HEK293 (cell line): Measurements from ENCODE around the gene CXCL1.

Experiments used
- CTCF ChIA-PET: fragments of 350-600 bp; formaldehyde crosslinking; extraction: SDS; loops from one replicate; lab custom pipeline; 2021; ENCODE audit warnings: antibody characterized with exemption; lab: Yijun Ruan, JAX
- POLR2A ChIA-PET: fragments of 300-600 bp; formaldehyde crosslinking; extraction: SDS; loops from one replicate; lab custom pipeline; 2020; ENCODE audit warnings: antibody characterized with exemption, inconsistent platforms; lab: Yijun Ruan, JAX
- H3K27ac ChIP-seq: fragments of 200-500 bp; sonication (Bioruptor generic); 2 replicates; pipeline ENCODE4 v1.5.1; 2014; ENCODE audit warnings: low read depth, low read length, control low read depth, inconsistent platforms; ENCODE audit errors: extremely low read depth
- H3K36me3 ChIP-seq, 2 experiments: fragments of 200-500 bp in 1 of 2; sonication (Bioruptor generic) in 1 of 2; 1 replicate in 1 of 2; 2 replicates in 1 of 2; pipeline ENCODE4 v1.5.1; 2014 to 2017; ENCODE audit warnings: inconsistent platforms in 2 of 2, low read length in 2 of 2; ENCODE audit not compliant: control insufficient read depth in 2 of 2, insufficient read depth in 1 of 2
- H3K4me1 ChIP-seq: fragments of 200-500 bp; sonication (Bioruptor generic); 2 replicates; pipeline ENCODE4 v1.5.1; 2014; ENCODE audit warnings: mild to moderate bottlenecking, low read length, inconsistent platforms; ENCODE audit not compliant: control insufficient read depth, insufficient read depth
- H3K4me3 ChIP-seq: 2 replicates; pipeline ENCODE4 v1.5.1; 2011; ENCODE audit warnings: low read depth, mild to moderate bottlenecking, control low read depth, low read length, moderate library complexity
- H3K9me3 ChIP-seq: fragments of 200-500 bp; sonication (Bioruptor generic); 2 replicates; pipeline ENCODE4 v1.5.1; 2014; ENCODE audit warnings: low read depth, low read length, inconsistent platforms; ENCODE audit not compliant: control insufficient read depth, insufficient read depth
- BCL6B ChIP-seq: fragments of 450-650 bp; formaldehyde crosslinking; IDR thresholded peaks from 2 replicates; pipeline ENCODE4 v1.5.1; 2017; ENCODE audit warnings: missing biosample characterization, missing genetic modification characterization
- GFI1B ChIP-seq: fragments of 450-650 bp; formaldehyde crosslinking; IDR thresholded peaks from 2 replicates; pipeline ENCODE4 v1.5.1; 2016; ENCODE audit warnings: missing biosample characterization, missing genetic modification characterization
- KLF10 ChIP-seq: fragments of 450-650 bp; IDR thresholded peaks from 2 replicates; pipeline ENCODE4 v1.5.1; 2018; ENCODE audit warnings: missing biosample characterization, mild to moderate bottlenecking, missing genetic modification characterization
- OSR2 ChIP-seq: fragments of 450-650 bp; formaldehyde crosslinking; IDR thresholded peaks from 2 replicates; pipeline ENCODE4 v1.5.1; 2016; ENCODE audit warnings: missing biosample characterization, missing genetic modification characterization
- SP2 ChIP-seq: fragments of 450-650 bp; formaldehyde crosslinking; IDR thresholded peaks from 2 replicates; pipeline ENCODE4 v1.5.1; 2016; ENCODE audit warnings: missing biosample characterization, missing genetic modification characterization
- TRIM28 ChIP-seq: IDR thresholded peaks from 2 replicates; pipeline ENCODE4 v1.6.1; 2011; ENCODE audit warnings: low read length, control low read depth, borderline replicate concordance
- ZNF10 ChIP-seq: fragments of 450-650 bp; formaldehyde crosslinking; IDR thresholded peaks from 2 replicates; pipeline ENCODE4 v1.5.1; 2017; ENCODE audit warnings: missing biosample characterization, missing genetic modification characterization
- ZNF169 ChIP-seq: fragments of 450-650 bp; formaldehyde crosslinking; IDR thresholded peaks from 2 replicates; pipeline ENCODE4 v1.5.1; 2016; ENCODE audit warnings: missing biosample characterization, missing genetic modification characterization
- ZNF19 ChIP-seq: fragments of 450-650 bp; formaldehyde crosslinking; IDR thresholded peaks from 2 replicates; pipeline ENCODE4; 2016; ENCODE audit warnings: missing biosample characterization, missing genetic modification characterization, low read depth
- ZNF26 ChIP-seq: fragments of 450-650 bp; formaldehyde crosslinking; IDR thresholded peaks from 2 replicates; pipeline ENCODE4 v1.5.1; 2016; ENCODE audit warnings: missing biosample characterization, missing genetic modification characterization
- ZNF366 ChIP-seq: fragments of 450-650 bp; formaldehyde crosslinking; conservative IDR thresholded peaks from 2 replicates; pipeline ENCODE4 v1.5.1; 2016; ENCODE audit warnings: missing biosample characterization, missing genetic modification characterization
- ZNF449 ChIP-seq: fragments of 450-650 bp; formaldehyde crosslinking; IDR thresholded peaks from 2 replicates; pipeline ENCODE4 v1.5.1; 2017; ENCODE audit warnings: missing biosample characterization, mild to moderate bottlenecking, missing genetic modification characterization, moderate library complexity
- ZNF768 ChIP-seq: fragments of 450-650 bp; formaldehyde crosslinking; IDR thresholded peaks from 2 replicates; pipeline ENCODE4 v1.5.1; 2018; ENCODE audit warnings: missing biosample characterization, mild to moderate bottlenecking, missing genetic modification characterization
- ZNF777 ChIP-seq: fragments of 450-650 bp; formaldehyde crosslinking; IDR thresholded peaks from 2 replicates; pipeline ENCODE4 v1.5.1; 2017; ENCODE audit warnings: missing biosample characterization, missing genetic modification characterization, borderline replicate concordance
- ZNF785 ChIP-seq: fragments of 450-650 bp; formaldehyde crosslinking; IDR thresholded peaks from 2 replicates; pipeline ENCODE4 v1.5.1; 2016; ENCODE audit warnings: missing biosample characterization, missing genetic modification characterization
- ZNF837 ChIP-seq: fragments of 450-650 bp; formaldehyde crosslinking; IDR thresholded peaks from 2 replicates; pipeline ENCODE4 v1.5.1; 2016; ENCODE audit warnings: missing biosample characterization, missing genetic modification characterization
- ZNF843 ChIP-seq: fragments of 450-650 bp; formaldehyde crosslinking; IDR thresholded peaks from 2 replicates; pipeline ENCODE4 v1.5.1; 2016; ENCODE audit warnings: missing biosample characterization, missing genetic modification characterization

The CXCL1 gene

GRCh38 chr4:73841243-73841925 is 27.8 kb upstream of the CXCL1 start (continued):
- TF ChIP-seq BCL6B (tag by site-specific recombination) = no peak
- no peak for TF ChIP-seq ZNF10 (tag by site-specific recombination)
- TF ChIP-seq ZNF785 (tag by site-specific recombination) = no peak
- TF ChIP-seq, all 188 proteins: peak for 0

- H3K27ac ChIP-seq = no peak overlapping the region
- CTCF ChIA-PET = interaction anchor here (0.6 kb wide), 1 partner anchor 515 kb away, joined by 3 read pairs; no protein-coding TSS in a partner anchor
- TF ChIP-seq ZNF26 = no peak
- no peak for TF ChIP-seq OSR2 (tag by site-specific recombination)
- TF ChIP-seq GFI1B (tag by site-specific recombination) = no peak
- no peak for TF ChIP-seq SP2
Observed at GRCh38 chr4:73842696-73843095, 26.5 kb upstream of the CXCL1 start.

GRCh38 chr4:73843369-73843768 is 25.8 kb upstream of the CXCL1 start:
- CTCF ChIA-PET = interaction anchor here (0.6 kb wide), 1 partner anchor 515 kb away, joined by 3 read pairs; no protein-coding TSS in a partner anchor
- TF ChIP-seq ZNF366 (tag by site-specific recombination) (no peak), KLF10 (tag by site-specific recombination) (no peak), ZNF837 (tag by site-specific recombination) (no peak)
- POLR2A ChIA-PET = no interaction called here

More at GRCh38 chr4:73842696-73843095, 26.5 kb upstream of the CXCL1 start:
- Histone ChIP-seq H3K4me3 (no peak overlapping the region), H3K36me3 (no peaks in the 10 kb centered on the region), H3K4me1 (no peaks in the 10 kb centered on the region), H3K9me3 (no peaks in the 10 kb centered on the region)
- POLR2A ChIA-PET = no interaction called here

GRCh38 chr4:73844345-73844744 is 24.8 kb upstream of the CXCL1 start:
- Histone ChIP-seq H3K4me1 (no peaks in the 10 kb centered on the region), H3K9me3 (no peaks in the 10 kb centered on the region), H3K4me3 (no peak overlapping the region), H3K27ac (no peak overlapping the region), H3K36me3 (no peaks in the 10 kb centered on the region)
- TF ChIP-seq TRIM28 = no peak
- TF ChIP-seq ZNF366 (tag by site-specific recombination) = no peak
- TF ChIP-seq ZNF785 (tag by site-specific recombination) = no peak
- TF ChIP-seq ZNF777 (tag by site-specific recombination) = no peak
- no peak for TF ChIP-seq ZNF449 (tag by site-specific recombination)
- TF ChIP-seq ZNF843 (tag by site-specific recombination) = no peak
- TF ChIP-seq ZNF768 = no peak
- TF ChIP-seq ZNF19 = no peak
- no peak for TF ChIP-seq ZNF169
- ChIA-PET CTCF (interaction anchor here (1.1 to 1.3 kb wide), 2 partner anchors 10 to 20 kb away, joined by 3 to 6 read pairs; no protein-coding TSS in a partner anchor), POLR2A (no interaction called here)

More at GRCh38 chr4:73843369-73843768, 25.8 kb upstream of the CXCL1 start:
- Histone ChIP-seq H3K27ac (no peak overlapping the region), H3K4me3 (no peak overlapping the region), H3K36me3 (no peaks in the 10 kb centered on the region), H3K9me3 (no peaks in the 10 kb centered on the region), H3K4me1 (no peaks in the 10 kb centered on the region)
